CD14-positive monocyte (primary cell): Measurements from ENCODE around the gene FBXO2. TPM values are rescaled to one million over a fixed set of nuclear protein-coding genes. Genes with fewer than 3 reads are reported as not detected.

Source experiments
- DNase-seq, 3 donors: peaks; one replicate each; pipeline ENCODE4 v3.0.0-alpha.2; 2011 to 2022
- H2AFZ ChIP-seq: 2 replicates; pipeline ENCODE4 v1.6.0; 2012; ENCODE audit warnings: mild to moderate bottlenecking, low read depth, low read length, inconsistent platforms; ENCODE audit not compliant: insufficient read depth, poor library complexity, severe bottlenecking
- H3K27ac ChIP-seq, 2 donors: 1 replicate in 1 of 2; 2 replicates in 1 of 2; pipeline ENCODE4 v1.5.1; 2012 to 2013; ENCODE audit warnings: low read length in 2 of 2, control low read depth in 1 of 2, inconsistent platforms in 1 of 2, low read depth in 1 of 2, mild to moderate bottlenecking in 1 of 2
- H3K27me3 ChIP-seq, 2 donors: one replicate each; pipeline versions ENCODE4 v1.6.0 to v1.6.1; 2011 to 2013; ENCODE audit warnings: low read length in 2 of 2; ENCODE audit not compliant: control insufficient read depth in 2 of 2, insufficient read depth in 2 of 2
- H3K36me3 ChIP-seq, 2 donors: replicated peaks in 1 of 2; 1 replicate in 1 of 2; 2 replicates in 1 of 2; pipeline versions ENCODE4 v1.5.1 to v1.6.1; 2012 to 2013; ENCODE audit warnings: low read length in 2 of 2, control low read depth in 1 of 2, inconsistent platforms in 1 of 2, mild to moderate bottlenecking in 1 of 2; ENCODE audit not compliant: insufficient read depth in 2 of 2, control insufficient read depth in 1 of 2
- H3K4me1 ChIP-seq, 2 donors: 1 replicate in 1 of 2; 2 replicates in 1 of 2; pipeline versions ENCODE4 v1.5.1 to v1.6.1; 2012 to 2013; ENCODE audit warnings: low read length in 2 of 2, control low read depth in 1 of 2, inconsistent platforms in 1 of 2, mild to moderate bottlenecking in 1 of 2, moderate library complexity in 1 of 2; ENCODE audit not compliant: insufficient read depth in 2 of 2, control insufficient read depth in 1 of 2
- H3K4me2 ChIP-seq: replicated peaks from 2 replicates; pipeline ENCODE3; 2012; ENCODE audit warnings: low read length, moderate library complexity, mild to moderate bottlenecking; ENCODE audit not compliant: poor library complexity, severe bottlenecking; ENCODE audit errors: extremely low read depth
- H3K4me3 ChIP-seq, 3 experiments: fragments of 200-600 bp in 1 of 3; sonication (generic) in 1 of 3; replicated peaks in 1 of 3; 1 replicate in 2 of 3; 2 replicates in 1 of 3; pipeline ENCODE4 v1.5.1; 2011 to 2013; ENCODE audit warnings: low read length in 3 of 3, mild to moderate bottlenecking in 3 of 3, control low read depth in 2 of 3, low read depth in 2 of 3, inconsistent platforms in 1 of 3, moderate library complexity in 1 of 3
- H3K79me2 ChIP-seq: 2 replicates; pipeline ENCODE4 v1.6.0; 2012; ENCODE audit warnings: mild to moderate bottlenecking, control low read depth, inconsistent platforms, low read length, moderate library complexity; ENCODE audit not compliant: insufficient read depth
- H3K9ac ChIP-seq: 2 replicates; pipeline ENCODE4 v1.6.0; 2017; ENCODE audit warnings: low read length, mild to moderate bottlenecking; ENCODE audit not compliant: insufficient read depth, poor library complexity, severe bottlenecking
- H3K9me3 ChIP-seq, 2 donors: replicated peaks in 1 of 2; 1 replicate in 1 of 2; 2 replicates in 1 of 2; pipeline versions ENCODE4 v1.5.1 to v1.6.1; 2012 to 2013; ENCODE audit warnings: low read length in 2 of 2, control low read depth in 1 of 2; ENCODE audit not compliant: control insufficient read depth in 1 of 2, insufficient read depth in 1 of 2
- H4K20me1 ChIP-seq: 2 replicates; pipeline ENCODE4 v1.6.0; 2012; ENCODE audit warnings: mild to moderate bottlenecking, low read length, control low read depth, moderate library complexity; ENCODE audit not compliant: insufficient read depth
- H3K27ac Mint-ChIP-seq, 7 donors: one replicate each; pipeline ENCODE4 v1.8.0; 2020; ENCODE audit warnings: mild to moderate bottlenecking in 7 of 7, mixed read lengths in 7 of 7, moderate library complexity in 6 of 7, inconsistent platforms in 2 of 7
- H3K27me3 Mint-ChIP-seq, 3 donors: one replicate each; pipeline ENCODE4 v1.8.0; 2021 to 2022; ENCODE audit warnings: low read depth in 3 of 3, mild to moderate bottlenecking in 3 of 3, mixed read lengths in 3 of 3, moderate library complexity in 3 of 3, inconsistent platforms in 1 of 3
- H3K36me3 Mint-ChIP-seq, 2 donors: one replicate each; pipeline ENCODE4 v1.8.0; 2020; ENCODE audit warnings: mixed read lengths in 2 of 2, inconsistent platforms in 1 of 2, mild to moderate bottlenecking in 1 of 2
- H3K4me1 Mint-ChIP-seq: one replicate; pipeline ENCODE4 v1.8.0; 2020; ENCODE audit warnings: mild to moderate bottlenecking, mixed read lengths
- H3K4me3 Mint-ChIP-seq, 2 donors: one replicate each; pipeline ENCODE4 v1.8.0; 2020; ENCODE audit warnings: mild to moderate bottlenecking in 2 of 2, mixed read lengths in 2 of 2, moderate library complexity in 1 of 2
- H3K9me3 Mint-ChIP-seq, 7 donors: one replicate each; pipeline ENCODE4 v1.8.0; 2020 to 2022; ENCODE audit warnings: mixed read lengths in 7 of 7, mild to moderate bottlenecking in 6 of 7, moderate library complexity in 6 of 7, inconsistent platforms in 2 of 7
- WGBS: methylation state at CpG from one replicate; pipeline ENCODE4 v1.1.5; 2013; ENCODE audit warnings: missing lambda C conversion rate; ENCODE audit not compliant: insufficient coverage; 5-methylcytosine and 5-hydroxymethylcytosine counted together
- intact Hi-C, 2 donors: fragments of 100-400 bp; cut with micrococcal nuclease; formaldehyde crosslinking; loops; one replicate each; pipeline versions ENCODE4 v1.15.0 to v1.15.1; 2023
- polyA plus RNA-seq, 3 donors: library from polyadenylated mRNA; depleted of rRNA in 1 of 3; unstranded in 2 of 3; stranded (reverse) in 1 of 3; fragments of 300-500 nt in 2 of 3; fragments of >200 nt in 1 of 3; fragmentation: Illumina TruSeq in 2 of 3; gene quantifications; 1 replicate in 2 of 3; 2 replicates in 1 of 3; pipeline ENCODE4 v1.2.3, GENCODE V29; 2012 to 2021
- TF ChIP-seq, protein P1 (sequence below): fragments of 200-600 bp; IDR thresholded peaks from one replicate; pipeline ENCODE4 v1.8.0; 2022; ENCODE audit warnings: antibody characterized with exemption, mild to moderate bottlenecking

FBXO2 gene
- polyA plus RNA-seq, 3 donors, result 0.08 TPM; not detected in 2

DNA sequence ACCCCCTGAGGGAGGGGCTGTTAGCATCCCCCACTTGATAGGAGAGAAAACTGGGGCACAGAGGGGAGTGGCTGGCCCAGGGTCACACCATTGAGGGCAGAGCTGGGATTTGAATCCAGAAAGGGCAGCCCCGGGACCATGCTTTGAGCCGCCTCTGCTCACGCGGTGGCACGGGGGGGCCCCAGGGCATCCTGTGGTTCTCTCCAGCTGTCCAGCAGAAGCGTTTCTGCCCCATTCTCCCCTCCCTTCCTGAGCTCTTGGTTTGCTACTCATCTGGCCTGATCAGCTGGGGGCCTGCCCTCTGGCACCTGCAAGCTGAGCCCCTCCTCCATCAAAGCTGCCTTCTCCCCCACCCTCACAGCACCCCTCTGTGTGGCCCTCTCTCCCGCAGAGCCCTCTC is 37.5 kb downstream of the FBXO2 start:
- no peak overlapping the region for H3K4me3 ChIP-seq
- 67% methylated on average over 5 of the region's 7 CpGs for whole genome bisulfite sequencing
- Mint-ChIP-seq H3K27me3 (peaks cover 1 to 11% (median 3%) of the 10 kb centered on the region in 3 donors), H3K4me1 (no peaks in the 10 kb centered on the region), H3K36me3 (no peaks in the 10 kb centered on the region), H3K27ac (no peak overlapping the region), H3K4me3 (no peak overlapping the region), H3K9me3 (no peaks in the 10 kb centered on the region)
- no peaks in the 10 kb centered on the region for H3K9me3 ChIP-seq
- no peak overlapping the region for H3K4me2 ChIP-seq
- DNase-seq, result no peak
- no peaks in the 10 kb centered on the region for H3K79me2 ChIP-seq
- TF ChIP-seq, protein P1, sequence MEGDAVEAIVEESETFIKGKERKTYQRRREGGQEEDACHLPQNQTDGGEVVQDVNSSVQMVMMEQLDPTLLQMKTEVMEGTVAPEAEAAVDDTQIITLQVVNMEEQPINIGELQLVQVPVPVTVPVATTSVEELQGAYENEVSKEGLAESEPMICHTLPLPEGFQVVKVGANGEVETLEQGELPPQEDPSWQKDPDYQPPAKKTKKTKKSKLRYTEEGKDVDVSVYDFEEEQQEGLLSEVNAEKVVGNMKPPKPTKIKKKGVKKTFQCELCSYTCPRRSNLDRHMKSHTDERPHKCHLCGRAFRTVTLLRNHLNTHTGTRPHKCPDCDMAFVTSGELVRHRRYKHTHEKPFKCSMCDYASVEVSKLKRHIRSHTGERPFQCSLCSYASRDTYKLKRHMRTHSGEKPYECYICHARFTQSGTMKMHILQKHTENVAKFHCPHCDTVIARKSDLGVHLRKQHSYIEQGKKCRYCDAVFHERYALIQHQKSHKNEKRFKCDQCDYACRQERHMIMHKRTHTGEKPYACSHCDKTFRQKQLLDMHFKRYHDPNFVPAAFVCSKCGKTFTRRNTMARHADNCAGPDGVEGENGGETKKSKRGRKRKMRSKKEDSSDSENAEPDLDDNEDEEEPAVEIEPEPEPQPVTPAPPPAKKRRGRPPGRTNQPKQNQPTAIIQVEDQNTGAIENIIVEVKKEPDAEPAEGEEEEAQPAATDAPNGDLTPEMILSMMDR, result no peak
- H3K27ac ChIP-seq, result no peak overlapping the region
- no peaks in the 10 kb centered on the region for H3K27me3 ChIP-seq
- H3K9ac ChIP-seq, result no peak overlapping the region
- H2AFZ ChIP-seq, result no peak overlapping the region
- intact Hi-C loops, result no loop called here
- H3K4me1 ChIP-seq, result no peaks in the 10 kb centered on the region
- no peaks in the 10 kb centered on the region for H3K36me3 ChIP-seq
- no peaks in the 10 kb centered on the region for H4K20me1 ChIP-seq

DNA sequence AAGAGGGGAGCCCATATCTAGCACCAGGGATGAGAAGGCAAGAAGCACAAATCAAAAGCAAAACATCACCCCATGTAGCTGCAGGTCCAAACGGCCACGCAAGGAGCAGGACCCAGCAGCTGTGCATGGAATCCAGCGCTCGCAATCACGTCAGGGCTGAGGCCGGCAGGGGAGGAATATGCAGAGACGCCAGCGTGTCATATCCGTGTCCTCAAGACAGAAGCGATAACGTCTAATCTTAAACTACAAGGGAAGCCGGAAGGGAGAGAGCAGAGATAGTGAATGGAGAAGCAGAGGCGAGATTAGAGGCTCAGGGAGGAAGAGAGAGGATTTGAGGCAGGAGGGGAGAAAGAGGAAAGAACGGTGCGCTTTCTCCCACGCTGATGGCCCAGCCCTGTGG is 39.1 kb downstream of the FBXO2 start:
- Mint-ChIP-seq H3K36me3 (no peaks in the 10 kb centered on the region), H3K27me3 (peaks cover 1 to 10% (median 3%) of the 10 kb centered on the region in 3 donors), H3K27ac (peak overlapping the region in 1 of 7 donors; percentile 42), H3K4me3 (no peak overlapping the region), H3K9me3 (no peaks in the 10 kb centered on the region), H3K4me1 (no peaks in the 10 kb centered on the region)
- no peak overlapping the region for H3K9ac ChIP-seq
- no peak overlapping the region for H3K27ac ChIP-seq
- no peaks in the 10 kb centered on the region for H3K36me3 ChIP-seq
- H3K4me1 ChIP-seq, result no peaks in the 10 kb centered on the region
- H3K9me3 ChIP-seq, result no peaks in the 10 kb centered on the region
- no peaks in the 10 kb centered on the region for H3K27me3 ChIP-seq
- no peak for DNase-seq
- WGBS, result 76% methylated on average over 12 of the region's 16 CpGs
- H3K79me2 ChIP-seq, result no peaks in the 10 kb centered on the region
- no peak overlapping the region for H3K4me2 ChIP-seq
- intact Hi-C loops, result no loop called here
- no peak overlapping the region for H2AFZ ChIP-seq
- no peak overlapping the region for H3K4me3 ChIP-seq
- TF ChIP-seq, protein P1, result no peak
- no peaks in the 10 kb centered on the region for H4K20me1 ChIP-seq
